Measurements from ENCODE around the gene RTN1.

GRCh38 chr14:59601056-59601455, 269.5 kb downstream of the RTN1 start:
- TF ChIP-seq POLR2A (IDR thresholded peaks at IDR 0.05; ENCODE audit: low read length) = no peak
- no peak for TF ChIP-seq GATA1 (IDR thresholded peaks at IDR 0.05; ENCODE audit: low read depth, low read length)

Data from erythroblast (primary cell).